Loucy (cell line): ENCODE data around the gene ACVR2B.

Source experiments
- H2AFZ ChIP-seq: fragments of 200-600 bp; sonication (generic); 2 replicates; pipeline ENCODE4 v1.6.0; 2016; ENCODE audit warnings: antibody characterized with exemption, mild to moderate bottlenecking, low read length, moderate library complexity
- H3F3A ChIP-seq: fragments of 200-600 bp; 2 replicates; pipeline ENCODE4 v1.6.0; 2016; ENCODE audit warnings: antibody characterized with exemption, low read depth, mild to moderate bottlenecking
- H3K27me3 ChIP-seq: fragments of 200-600 bp; sonication (generic); 2 replicates; pipeline ENCODE4 v1.6.1; 2014; ENCODE audit warnings: low read length, mild to moderate bottlenecking; ENCODE audit not compliant: insufficient read depth, poor library complexity, severe bottlenecking
- H3K36me3 ChIP-seq: fragments of 200-600 bp; sonication (generic); 2 replicates; pipeline ENCODE4 v1.6.1; 2016; ENCODE audit warnings: low read length; ENCODE audit not compliant: insufficient read depth
- H3K4me1 ChIP-seq: fragments of 200-600 bp; sonication (generic); 2 replicates; pipeline ENCODE4 v1.5.1; 2014; ENCODE audit warnings: low read length, mild to moderate bottlenecking; ENCODE audit not compliant: insufficient read depth, poor library complexity, severe bottlenecking
- H3K4me2 ChIP-seq: fragments of 200-600 bp; sonication (generic); 2 replicates; pipeline ENCODE4 v1.6.0; 2014; ENCODE audit warnings: antibody characterized with exemption, low read length, low read depth, mild to moderate bottlenecking; ENCODE audit not compliant: poor library complexity, severe bottlenecking
- H3K4me3 ChIP-seq: fragments of 200-600 bp; sonication (generic); 2 replicates; pipeline ENCODE4 v1.5.1; 2014; ENCODE audit warnings: low read length, mild to moderate bottlenecking, mixed read lengths; ENCODE audit not compliant: poor library complexity, severe bottlenecking
- H3K79me2 ChIP-seq: fragments of 200-600 bp; sonication (generic); 2 replicates; pipeline ENCODE4 v1.6.1; 2014; ENCODE audit warnings: low read length; ENCODE audit not compliant: insufficient read depth
- H3K9ac ChIP-seq: fragments of 200-600 bp; sonication (generic); 2 replicates; pipeline ENCODE4 v1.6.0; 2014; ENCODE audit warnings: mild to moderate bottlenecking, low read depth, low read length, moderate library complexity; ENCODE audit not compliant: poor library complexity, severe bottlenecking
- H3K9me2 ChIP-seq: fragments of 200-600 bp; sonication (generic); replicated peaks from 2 replicates; pipeline ENCODE4 v1.6.1; 2016; ENCODE audit warnings: low read depth, low read length, mixed read lengths
- H3K9me3 ChIP-seq: fragments of 200-600 bp; sonication (generic); 2 replicates; pipeline ENCODE4 v1.6.1; 2014; ENCODE audit warnings: mild to moderate bottlenecking, antibody characterized with exemption, low read length, low read depth; ENCODE audit not compliant: insufficient read depth
- H4K20me1 ChIP-seq: fragments of 200-600 bp; sonication (generic); 2 replicates; pipeline ENCODE4 v1.6.0; 2014; ENCODE audit warnings: antibody characterized with exemption, low read length, mild to moderate bottlenecking; ENCODE audit not compliant: insufficient read depth, poor library complexity, severe bottlenecking
- CTCF ChIP-seq: fragments of 200-600 bp; sonication (generic); conservative IDR thresholded peaks from 2 replicates; pipeline ENCODE4 v1.5.1; 2014; ENCODE audit warnings: mild to moderate bottlenecking, antibody characterized with exemption, low read length
- EZH2phosphoT487 ChIP-seq: fragments of 200-600 bp; IDR thresholded peaks from 2 replicates; pipeline ENCODE4 v1.6.1; 2018; ENCODE audit warnings: antibody characterized with exemption, mild to moderate bottlenecking, moderate library complexity, borderline replicate concordance

Gene ACVR2B

DNA sequence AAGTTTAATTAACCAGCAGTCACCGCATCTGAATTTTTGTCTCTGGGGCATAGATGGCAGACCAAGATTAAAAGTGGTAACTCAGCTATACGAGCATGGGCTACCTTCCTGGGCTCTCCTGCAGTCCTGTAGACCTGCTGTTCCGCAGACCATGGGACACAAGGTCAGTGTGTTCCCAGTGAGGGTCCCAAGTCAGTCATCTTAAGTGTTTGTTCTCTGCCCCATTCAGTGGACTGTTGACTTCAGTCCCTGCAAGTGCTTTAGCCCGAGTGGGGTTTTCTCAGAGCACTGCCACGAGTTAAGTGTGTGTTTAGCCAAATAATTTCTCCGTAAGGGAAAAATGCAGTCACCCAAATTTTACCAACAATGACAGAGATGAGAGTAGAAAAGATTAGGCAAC, 37.5 kb downstream of the ACVR2B start:
- Histone ChIP-seq H3K36me3 (no peaks in the 10 kb centered on the region), H3K9me3 (no peaks in the 10 kb centered on the region), H2AFZ (no peak overlapping the region), H3K79me2 (no peaks in the 10 kb centered on the region), H3K9me2 (no peaks in the 10 kb centered on the region), H4K20me1 (no peaks in the 10 kb centered on the region), H3K4me1 (no peaks in the 10 kb centered on the region), H3K4me3 (no peak overlapping the region), H3K9ac (no peak overlapping the region), H3K27me3 (no peaks in the 10 kb centered on the region), H3K4me2 (no peak overlapping the region), H3F3A (no peaks in the 10 kb centered on the region)
- TF ChIP-seq CTCF: no peak
- no peak for TF ChIP-seq EZH2phosphoT487

DNA sequence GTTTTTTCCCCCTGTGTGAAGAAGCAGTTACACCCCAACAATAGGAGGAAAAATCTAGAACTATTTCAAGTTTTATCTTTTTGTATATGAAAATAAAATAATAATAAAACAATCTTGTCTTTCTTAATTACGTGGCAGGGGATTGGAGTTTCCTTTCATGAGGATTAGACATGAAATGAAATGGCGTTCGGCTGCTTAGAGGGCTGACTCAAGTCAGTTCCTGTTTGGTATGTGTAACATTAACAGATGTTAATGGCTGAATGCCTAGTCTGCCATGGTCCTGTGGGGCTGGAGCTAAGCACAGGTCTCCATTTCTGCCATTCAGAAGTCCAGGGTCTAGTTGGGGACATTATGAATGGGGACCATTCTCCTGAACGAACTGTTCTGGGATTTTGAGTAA, 39.3 kb downstream of the ACVR2B start:
- Histone ChIP-seq H3K27me3 (no peaks in the 10 kb centered on the region), H4K20me1 (no peaks in the 10 kb centered on the region), H3K9me3 (no peaks in the 10 kb centered on the region), H3K9me2 (no peaks in the 10 kb centered on the region), H2AFZ (no peak overlapping the region), H3K4me2 (no peak overlapping the region), H3K4me1 (peaks cover 14% of the 10 kb centered on the region), H3K79me2 (peaks cover 17% of the 10 kb centered on the region), H3K36me3 (no peaks in the 10 kb centered on the region), H3K4me3 (no peak overlapping the region), H3F3A (no peaks in the 10 kb centered on the region), H3K9ac (no peak overlapping the region)
- TF ChIP-seq CTCF (no peak), EZH2phosphoT487 (no peak)

DNA sequence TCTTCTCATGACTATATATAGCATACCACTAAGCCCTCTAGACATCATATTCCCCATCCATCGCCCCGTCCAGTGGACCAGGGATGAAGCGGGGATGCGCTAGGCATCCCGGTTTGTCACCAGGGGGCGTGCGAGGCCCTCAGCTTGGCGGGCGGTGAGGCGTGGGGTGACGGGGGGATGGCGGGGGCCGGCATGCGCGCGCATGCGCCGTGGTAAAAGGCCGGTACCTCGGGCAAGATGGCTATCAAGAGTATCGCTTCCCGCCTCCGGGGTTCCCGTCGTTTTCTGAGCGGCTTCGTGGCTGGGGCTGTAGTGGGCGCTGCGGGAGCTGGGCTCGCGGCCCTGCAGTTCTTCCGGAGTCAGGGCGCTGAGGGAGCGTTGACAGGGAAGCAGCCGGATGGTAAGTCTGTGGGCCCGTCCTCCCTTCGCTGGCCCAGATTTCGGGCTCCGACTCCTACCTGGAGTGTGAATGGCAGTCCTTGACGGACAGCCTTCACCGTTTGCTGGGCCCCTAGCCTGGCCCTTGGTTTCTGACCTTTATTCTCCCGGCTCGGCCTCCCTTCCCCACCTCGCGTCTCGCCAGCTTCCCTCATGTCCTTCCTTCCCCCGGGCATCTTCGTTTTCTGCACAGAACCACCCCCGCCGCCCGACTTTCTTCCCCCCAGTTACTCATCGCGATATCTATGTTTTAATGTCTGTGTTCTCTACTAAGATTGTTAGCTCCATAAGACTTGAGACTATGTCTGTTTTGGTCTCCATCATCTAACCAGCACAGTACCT, 42.6 kb downstream of the ACVR2B start, which contains the start of gene EXOG:
TSS of gene EXOG (plus strand) at position 210 of the 780 bp plus-strand sequence. CDS start at position 238, 28 bp downstream.
- Histone ChIP-seq H3K79me2 (peaks cover 25% of the 10 kb centered on the region), H3K9me3 (no peaks in the 10 kb centered on the region), H3K4me2 (peak within 1 kb of the TSS; percentile 93), H3K4me3 (peak within 1 kb of the TSS; percentile 96), H3K9me2 (no peaks in the 10 kb centered on the region), H4K20me1 (peaks cover 3% of the 10 kb centered on the region), H2AFZ (peak within 1 kb of the TSS; percentile 96), H3K9ac (peak within 1 kb of the TSS; percentile 90), H3F3A (no peaks in the 10 kb centered on the region), H3K36me3 (peaks cover 3% of the 10 kb centered on the region; the same call in 1 of the 2 replicates), H3K27me3 (no peaks in the 10 kb centered on the region), H3K4me1 (peaks cover 31% of the 10 kb centered on the region)
- TF ChIP-seq EZH2phosphoT487: no peak
- TF ChIP-seq CTCF: peak; percentile 87
